ENCODE results near the gene PCED1B.

DNA sequence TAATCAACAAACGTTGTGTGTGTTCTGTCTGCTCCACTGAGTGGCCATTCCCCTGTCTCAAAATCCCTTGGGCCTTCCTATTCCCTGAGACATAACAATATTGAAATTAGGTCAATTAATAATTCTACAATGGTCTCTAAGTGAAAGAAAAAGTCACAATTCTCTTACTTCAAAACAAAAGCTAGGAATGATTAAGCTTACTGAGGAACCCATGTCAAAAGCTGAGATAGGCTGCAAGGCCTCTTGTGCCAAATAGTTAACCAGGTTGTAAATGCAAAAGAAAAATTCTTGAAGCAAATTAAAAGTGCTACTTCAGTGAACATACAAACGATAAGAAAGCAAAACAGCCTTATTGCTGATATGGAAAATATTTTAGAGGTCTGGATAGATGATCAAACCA lies 65.3 kb downstream of the PCED1B start:
- no peak for TF ChIP-seq POLR2A (IDR thresholded peaks at IDR 0.05)
- TF ChIP-seq, protein P1, sequence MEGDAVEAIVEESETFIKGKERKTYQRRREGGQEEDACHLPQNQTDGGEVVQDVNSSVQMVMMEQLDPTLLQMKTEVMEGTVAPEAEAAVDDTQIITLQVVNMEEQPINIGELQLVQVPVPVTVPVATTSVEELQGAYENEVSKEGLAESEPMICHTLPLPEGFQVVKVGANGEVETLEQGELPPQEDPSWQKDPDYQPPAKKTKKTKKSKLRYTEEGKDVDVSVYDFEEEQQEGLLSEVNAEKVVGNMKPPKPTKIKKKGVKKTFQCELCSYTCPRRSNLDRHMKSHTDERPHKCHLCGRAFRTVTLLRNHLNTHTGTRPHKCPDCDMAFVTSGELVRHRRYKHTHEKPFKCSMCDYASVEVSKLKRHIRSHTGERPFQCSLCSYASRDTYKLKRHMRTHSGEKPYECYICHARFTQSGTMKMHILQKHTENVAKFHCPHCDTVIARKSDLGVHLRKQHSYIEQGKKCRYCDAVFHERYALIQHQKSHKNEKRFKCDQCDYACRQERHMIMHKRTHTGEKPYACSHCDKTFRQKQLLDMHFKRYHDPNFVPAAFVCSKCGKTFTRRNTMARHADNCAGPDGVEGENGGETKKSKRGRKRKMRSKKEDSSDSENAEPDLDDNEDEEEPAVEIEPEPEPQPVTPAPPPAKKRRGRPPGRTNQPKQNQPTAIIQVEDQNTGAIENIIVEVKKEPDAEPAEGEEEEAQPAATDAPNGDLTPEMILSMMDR (IDR thresholded peaks at IDR 0.05): no peak
